Panc1 (cell line): Measurements from ENCODE around the gene COL4A1. TPM values are rescaled to one million over a fixed set of nuclear protein-coding genes. Genes with fewer than 3 reads are reported as not detected.

ENCODE experiments used
- ATAC-seq: fragments of 200-7000 bp; cut with Tn5 transposase; 2 replicates; pipeline ENCODE4 v1.9.1; 2020; ENCODE audit warnings: mild to moderate bottlenecking, moderate library complexity
- BruUV-seq: library from RNA; stranded (reverse); fragments of 400-500 nt; replicated peaks from 2 replicates; lab custom pipeline; 2021; lab: Mats Ljungman, UMichigan
- CTCF ChIA-PET: fragments of 300-600 bp; sonication (Branson Sonifier 250); formaldehyde crosslinking; loops from one replicate; lab custom pipeline; 2022; ENCODE audit warnings: antibody characterized with exemption; lab: Charles Lee
- POLR2A ChIA-PET: fragments of 300-600 bp; sonication (Branson Sonifier 250); formaldehyde crosslinking; loops from one replicate; lab custom pipeline; 2022; ENCODE audit warnings: antibody characterized with exemption; lab: Charles Lee
- DNase-seq: peaks from one replicate; pipeline ENCODE4 v3.0.0-alpha.2; 2010; ENCODE audit warnings: low read depth, low spot score
- H3K27ac ChIP-seq: 2 replicates; pipeline ENCODE4 v1.5.1; 2011; ENCODE audit warnings: mild to moderate bottlenecking, low read length, inconsistent platforms
- H3K27me3 ChIP-seq: fragments of 200-500 bp; sonication (Bioruptor generic); 2 replicates; pipeline ENCODE4 v1.6.0; 2014; ENCODE audit warnings: low read length, inconsistent platforms; ENCODE audit not compliant: control insufficient read depth, insufficient read depth
- H3K36me3 ChIP-seq: fragments of 200-500 bp; sonication (Bioruptor generic); 2 replicates; pipeline ENCODE4 v1.5.1; 2014; ENCODE audit warnings: inconsistent platforms, mild to moderate bottlenecking, low read length, moderate library complexity; ENCODE audit not compliant: control insufficient read depth, insufficient read depth
- H3K4me1 ChIP-seq: 2 replicates; pipeline ENCODE4 v1.5.1; 2011; ENCODE audit warnings: inconsistent platforms, mild to moderate bottlenecking, low read length, moderate library complexity; ENCODE audit not compliant: control insufficient read depth, insufficient read depth
- H3K4me3 ChIP-seq, 2 experiments: 2 replicates each; pipeline ENCODE4 v1.5.1; 2011 to 2012; ENCODE audit warnings: low read depth in 2 of 2, low read length in 2 of 2, mild to moderate bottlenecking in 2 of 2, inconsistent platforms in 1 of 2, moderate library complexity in 1 of 2
- H3K9me3 ChIP-seq: fragments of 200-500 bp; sonication (Bioruptor generic); 2 replicates; pipeline ENCODE4 v1.5.1; 2014; ENCODE audit warnings: low read depth, mild to moderate bottlenecking, inconsistent platforms, low read length, moderate library complexity; ENCODE audit not compliant: control insufficient read depth, insufficient read depth
- CTCF ChIP-seq: fragments of 450-650 bp; IDR thresholded peaks from 2 replicates; pipeline ENCODE4 v1.5.1; 2017; ENCODE audit warnings: mild to moderate bottlenecking
- POLR2AphosphoS5 ChIP-seq: IDR thresholded peaks from 2 replicates; pipeline ENCODE4 v1.6.1; 2012; ENCODE audit warnings: mild to moderate bottlenecking, low read depth, low read length, moderate library complexity
- SIN3A ChIP-seq: IDR thresholded peaks from 2 replicates; pipeline ENCODE4 v1.6.1; 2012; ENCODE audit warnings: low read depth, mild to moderate bottlenecking, low read length, moderate library complexity, borderline replicate concordance; ENCODE audit not compliant: insufficient read depth
- TCF7L2 ChIP-seq: IDR thresholded peaks from 2 replicates; pipeline ENCODE4 v1.6.1; 2011; ENCODE audit warnings: mild to moderate bottlenecking, low read depth, low read length, inconsistent platforms
- in situ Hi-C: cut with HindIII; loops from 2 replicates; pipeline ENCODE4 v1.10.0; 2016; ENCODE audit warnings: low sequenced_read_pairs, low pct_unique_long_range_greater_than_20kb
- intact Hi-C: fragments of 100-400 bp; cut with micrococcal nuclease; formaldehyde crosslinking; loops from one replicate; pipeline ENCODE4 v1.10.0; 2022; ENCODE audit not compliant: unreplicated experiment
- total RNA-seq: library from RNA; stranded (reverse); gene quantifications from one replicate; pipeline ENCODE4 v1.2.1, GENCODE V29; 2021; ENCODE audit not compliant: unreplicated experiment
- TF ChIP-seq, protein P1 (sequence below), 2 experiments: IDR thresholded peaks; 2 replicates each; pipeline ENCODE4 v1.6.1; 2011 to 2012; ENCODE audit warnings: low read depth in 2 of 2, control low read depth in 1 of 2, low read length in 1 of 2, mild to moderate bottlenecking in 1 of 2, moderate library complexity in 1 of 2; ENCODE audit not compliant: insufficient read depth in 1 of 2

Gene COL4A1
- total RNA-seq, 1 experiment from 2014 or later = 1.1 TPM

DNA sequence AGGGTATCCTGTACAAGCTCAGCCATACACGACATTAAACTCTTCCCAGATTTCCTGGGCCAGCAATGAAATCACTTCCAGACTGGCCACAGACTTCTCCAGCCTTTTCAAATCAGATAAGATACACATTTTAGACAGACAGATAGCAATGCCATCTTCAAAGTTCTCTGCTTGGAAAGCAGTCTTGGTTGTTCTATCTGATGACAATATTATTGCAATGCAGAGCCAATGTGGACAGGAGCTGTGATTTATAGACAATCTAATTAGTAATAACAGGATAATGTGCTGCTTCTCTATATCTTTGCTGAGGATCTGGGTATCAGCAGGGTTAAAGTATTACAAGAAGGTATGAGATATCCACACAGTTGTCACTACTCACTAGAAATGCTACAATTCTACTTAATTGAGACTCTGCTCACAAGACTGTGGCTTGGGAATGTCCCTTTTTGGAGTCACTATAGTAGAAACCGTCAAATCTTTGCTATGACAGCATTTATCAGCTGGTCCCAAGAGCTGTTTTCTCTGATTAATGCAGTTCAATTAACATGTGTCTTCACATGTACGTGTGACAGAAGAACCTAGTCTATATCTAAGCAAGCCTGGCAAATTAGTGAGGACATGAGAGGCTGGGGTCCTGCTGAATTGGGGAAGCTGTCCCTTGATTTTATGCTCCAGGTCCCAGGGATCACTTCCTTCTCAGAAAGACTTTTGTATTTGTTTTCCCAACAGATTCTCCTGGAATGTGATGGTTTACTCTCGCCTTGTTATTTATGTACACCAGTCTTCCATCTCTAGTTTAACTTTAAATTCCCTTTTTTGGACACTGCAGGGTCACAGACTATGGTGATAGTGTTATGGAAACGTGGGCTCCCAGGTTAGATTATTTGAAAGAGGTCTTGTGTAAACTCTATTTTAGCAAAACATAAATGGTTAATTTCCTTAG lies 68.8 kb downstream of the COL4A1 start:
- Histone ChIP-seq H3K27me3 (no peaks in the 10 kb centered on the region), H3K27ac (no peak overlapping the region), H3K9me3 (no peaks in the 10 kb centered on the region), H3K4me3 (no peak overlapping the region), H3K4me1 (no peaks in the 10 kb centered on the region), H3K36me3 (no peaks in the 10 kb centered on the region)
- no peak for DNase-seq
- no TSS peak for BruUV-seq
- ChIA-PET POLR2A (no interaction called here), CTCF (interaction anchor here (0.6 kb wide), 1 partner anchor 11 kb away, joined by 3 read pairs; no protein-coding TSS in a partner anchor)
- no peak for TF ChIP-seq SIN3A
- TF ChIP-seq CTCF = no peak
- TF ChIP-seq POLR2AphosphoS5 = no peak
- TF ChIP-seq TCF7L2 = no peak
- TF ChIP-seq, protein P1, sequence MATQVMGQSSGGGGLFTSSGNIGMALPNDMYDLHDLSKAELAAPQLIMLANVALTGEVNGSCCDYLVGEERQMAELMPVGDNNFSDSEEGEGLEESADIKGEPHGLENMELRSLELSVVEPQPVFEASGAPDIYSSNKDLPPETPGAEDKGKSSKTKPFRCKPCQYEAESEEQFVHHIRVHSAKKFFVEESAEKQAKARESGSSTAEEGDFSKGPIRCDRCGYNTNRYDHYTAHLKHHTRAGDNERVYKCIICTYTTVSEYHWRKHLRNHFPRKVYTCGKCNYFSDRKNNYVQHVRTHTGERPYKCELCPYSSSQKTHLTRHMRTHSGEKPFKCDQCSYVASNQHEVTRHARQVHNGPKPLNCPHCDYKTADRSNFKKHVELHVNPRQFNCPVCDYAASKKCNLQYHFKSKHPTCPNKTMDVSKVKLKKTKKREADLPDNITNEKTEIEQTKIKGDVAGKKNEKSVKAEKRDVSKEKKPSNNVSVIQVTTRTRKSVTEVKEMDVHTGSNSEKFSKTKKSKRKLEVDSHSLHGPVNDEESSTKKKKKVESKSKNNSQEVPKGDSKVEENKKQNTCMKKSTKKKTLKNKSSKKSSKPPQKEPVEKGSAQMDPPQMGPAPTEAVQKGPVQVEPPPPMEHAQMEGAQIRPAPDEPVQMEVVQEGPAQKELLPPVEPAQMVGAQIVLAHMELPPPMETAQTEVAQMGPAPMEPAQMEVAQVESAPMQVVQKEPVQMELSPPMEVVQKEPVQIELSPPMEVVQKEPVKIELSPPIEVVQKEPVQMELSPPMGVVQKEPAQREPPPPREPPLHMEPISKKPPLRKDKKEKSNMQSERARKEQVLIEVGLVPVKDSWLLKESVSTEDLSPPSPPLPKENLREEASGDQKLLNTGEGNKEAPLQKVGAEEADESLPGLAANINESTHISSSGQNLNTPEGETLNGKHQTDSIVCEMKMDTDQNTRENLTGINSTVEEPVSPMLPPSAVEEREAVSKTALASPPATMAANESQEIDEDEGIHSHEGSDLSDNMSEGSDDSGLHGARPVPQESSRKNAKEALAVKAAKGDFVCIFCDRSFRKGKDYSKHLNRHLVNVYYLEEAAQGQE (IDR thresholded peaks at IDR 0.05; ENCODE audit: insufficient read depth in 1 of 2, low read depth in 2 of 2, low read length in 1 of 2) = no peak
- ATAC-seq = no peak
- intact Hi-C loops = no loop called here
- in situ Hi-C loops = no loop called here

DNA sequence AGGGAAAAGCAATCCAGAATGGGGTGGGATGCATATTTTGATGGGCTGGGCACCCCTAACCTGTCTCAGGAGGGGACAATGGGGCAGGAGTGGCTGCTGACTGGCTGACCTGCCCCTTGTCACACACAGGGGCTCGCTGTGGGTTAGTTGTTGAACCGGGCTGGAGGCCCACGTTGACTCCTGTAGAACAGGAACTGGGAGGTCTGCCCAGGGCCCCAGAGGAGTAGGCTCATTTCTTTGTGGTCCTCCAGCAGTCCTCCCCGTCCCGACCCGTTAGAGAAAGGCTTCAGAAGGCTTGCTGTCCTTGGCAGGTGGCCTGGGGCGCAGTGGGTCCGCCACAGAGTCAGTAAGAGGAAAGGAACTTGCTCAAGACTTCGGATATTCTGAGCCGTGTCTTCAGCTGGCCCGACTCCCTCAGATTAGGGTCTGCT lies 70.1 kb downstream of the COL4A1 start:
- Histone ChIP-seq H3K4me3 (no peak overlapping the region), H3K4me1 (no peaks in the 10 kb centered on the region), H3K36me3 (no peaks in the 10 kb centered on the region), H3K27me3 (no peaks in the 10 kb centered on the region), H3K9me3 (no peaks in the 10 kb centered on the region), H3K27ac (no peak overlapping the region)
- ATAC-seq (no peak), DNase-seq (no peak)
- ChIA-PET CTCF (no interaction called here), POLR2A (interaction anchor here (0.7 kb wide), 1 partner anchor 247 kb away, joined by 3 read pairs; no protein-coding TSS in a partner anchor)
- intact Hi-C loops = no loop called here
- in situ Hi-C loops = no loop called here
- BruUV-seq = no TSS peak
- TF ChIP-seq, protein P1 (IDR thresholded peaks at IDR 0.05; ENCODE audit: insufficient read depth in 1 of 2, low read depth in 2 of 2, low read length in 1 of 2) = no peak
- no peak for TF ChIP-seq SIN3A
- TF ChIP-seq POLR2AphosphoS5 = no peak
- TF ChIP-seq CTCF = no peak
- TF ChIP-seq TCF7L2 = no peak
